Heart left ventricle (tissue), 16 donors: ENCODE data around the gene CNPY1. TPM values are rescaled to one million over a fixed set of nuclear protein-coding genes. Genes with fewer than 3 reads are reported as not detected.
A peak's percentile ranks its signal among the peaks of the same experiment; 100 is the strongest.

Source experiments
- ATAC-seq, 4 donors: fragments of 200-7000 bp; cut with Tn5 transposase; one replicate each; pipeline ENCODE4 v1.9.1; 2020 to 2022; ENCODE audit warnings: moderate library complexity in 4 of 4, mild to moderate bottlenecking in 3 of 4, moderate number of reproducible peaks in 1 of 4
- DNase-seq, 5 donors: peaks; one replicate each; pipeline ENCODE4 v3.0.0-alpha.2; 2020
- H3K27ac ChIP-seq, 12 donors: fragments of 200-600 bp; sonication (generic) in 4 of 12; one replicate each; pipeline versions ENCODE4 v1.5.0 to v1.8.0; 2016 to 2022; ENCODE audit warnings: mild to moderate bottlenecking in 2 of 12
- H3K27me3 ChIP-seq, 9 donors: fragments of 200-600 bp; sonication (generic) in 2 of 9; one replicate each; pipeline versions ENCODE4 v1.5.1 to v1.8.0; 2016 to 2022; ENCODE audit warnings: mild to moderate bottlenecking in 3 of 9
- H3K36me3 ChIP-seq, 9 donors: fragments of 200-600 bp; sonication (generic) in 2 of 9; one replicate each; pipeline versions ENCODE4 v1.5.0 to v1.8.0; 2018 to 2022; ENCODE audit warnings: mild to moderate bottlenecking in 2 of 9
- H3K4me1 ChIP-seq, 12 donors: fragments of 200-600 bp; sonication (generic) in 4 of 12; one replicate each; pipeline versions ENCODE4 v1.5.0 to v1.8.0; 2016 to 2022; ENCODE audit warnings: mild to moderate bottlenecking in 3 of 12
- H3K4me3 ChIP-seq, 12 donors: fragments of 200-600 bp; sonication (generic) in 4 of 12; one replicate each; pipeline versions ENCODE4 v1.5.0 to v1.8.0; 2017 to 2022; ENCODE audit warnings: mild to moderate bottlenecking in 9 of 12, moderate library complexity in 4 of 12
- H3K9me3 ChIP-seq, 12 donors: fragments of 200-600 bp; sonication (generic) in 4 of 12; one replicate each; pipeline versions ENCODE4 v1.5.0 to v1.8.0; 2016 to 2022; ENCODE audit warnings: mild to moderate bottlenecking in 1 of 12
- CTCF ChIP-seq, 12 donors: fragments of 200-600 bp; sonication (generic) in 4 of 12; IDR thresholded peaks; one replicate each; pipeline versions ENCODE4 v1.5.0 to v1.8.0; 2018 to 2022; ENCODE audit warnings: antibody characterized with exemption in 12 of 12, mild to moderate bottlenecking in 5 of 12
- POLR2A ChIP-seq, 2 donors: fragments of 450-650 bp; IDR thresholded peaks; one replicate each; pipeline ENCODE4 v1.6.1; 2017; ENCODE audit warnings: antibody characterized with exemption in 2 of 2, mild to moderate bottlenecking in 2 of 2, moderate library complexity in 2 of 2
- WGBS, 4 donors: extraction: QIAGEN DNeasy Blood & Tissue Kit in 2 of 4; methylation state at CpG; one replicate each; pipeline versions ENCODE4 v1.1.5 to v1.1.7; 2013 to 2018; 5-methylcytosine and 5-hydroxymethylcytosine counted together
- intact Hi-C, 10 donors: fragments of 100-400 bp; cut with DNase I; formaldehyde crosslinking; loops; one replicate each; pipeline versions ENCODE4 v1.11.1 to v1.14.2; 2022
- polyA plus RNA-seq, 2 donors: library from polyadenylated mRNA; stranded (reverse); fragments of 200-250 nt; gene quantifications; one replicate each; pipeline ENCODE4 v1.2.3, GENCODE V29; 2013
- total RNA-seq, 9 donors: library from RNA; depleted of rRNA in 2 of 9; stranded (reverse); fragments of >200 nt in 2 of 9; fragmentation: NEBNext Ultra II Directional in 3 of 9; extraction: Animal tissue kit (Norgen Biotek cat#: 25700) in 3 of 9; gene quantifications; one replicate each; pipeline versions ENCODE4 v1.1.0 to v1.2.4, GENCODE V29; 2016 to 2023
- donor health status: ischemic (EF 13 %, LVEDD 7.1; RV severe dilation, severe dysfunction).
- donor health status: healthy with polysubstance abuse.
- donor health status: DM: no; HTN: yes; CAD: no.
- donor health status: DM: no; HTN: no; CAD: no.
- donor health status: ischemic (EF 25% LVEDD 6.9; RV normal size, moderate dysfunction).
- donor health status: ischemic (EF 25% LVEDD 5.7; RV mildly dilated, moderate dysfunction).
- donor health status: healthy.
- donor health status: DM: yes; HTN: yes; CAD: no.
- donor health status: ischemic (EF 35%, LVEDD 5.7; RV mildly dilated, moderate dysfunction).
- donor health status: nonischemic (EF 11% LVEDD 7.7; RV severe dilation, severe dysfunction).
- donor health status: DM: yes; HTN: yes; CAD: no.
- donor health status: PGD.
- donor health status: ischemic (EF 29% LVEDD 5.4; RV normal size, mild dysfunction).
- donor health status: nonischemic (EF 23%, LVEDD 6.1; RV moderate dilation, normal function).

CNPY1 gene
- total and polyA plus RNA-seq, 11 donors: not detected

- Histone ChIP-seq H3K27ac (no peak overlapping the region), H3K4me3 (peak overlapping the region in 10 of 12 donors; percentile 33 to 63 (median 54)), H3K4me1 (peaks cover 0 to 52% (median 25%) of the 10 kb centered on the region in 12 donors), H3K9me3 (no peaks in the 10 kb centered on the region), H3K36me3 (no peaks in the 10 kb centered on the region), H3K27me3 (peaks cover 91 to 96% (median 95%) of the 10 kb centered on the region in 9 donors)
- intact Hi-C loops: loop anchor here in 3 of 10 donors (10.0 kb wide), 3 partner anchors 49 to 81 kb away; no protein-coding TSS in a partner anchor
- no peak for TF ChIP-seq POLR2A (IDR thresholded peaks at IDR 0.05)
- no peak for TF ChIP-seq CTCF (IDR thresholded peaks at IDR 0.05)
- WGBS, 4 donors: 3 to 10% (median 6%) methylated on average over 25 to 27 of the region's 27 CpGs
- ATAC-seq (no peak), DNase-seq (no peak)
Measured at GRCh38 chr7:155455776-155456737, 90.3 kb downstream of the CNPY1 start.

GRCh38 chr7:155455132-155455693 lies 91.1 kb downstream of the CNPY1 start:
- Histone ChIP-seq H3K9me3 (no peaks in the 10 kb centered on the region), H3K4me3 (no peak overlapping the region), H3K36me3 (no peaks in the 10 kb centered on the region), H3K4me1 (peaks cover 0 to 59% (median 25%) of the 10 kb centered on the region in 12 donors), H3K27me3 (peaks cover 91 to 96% (median 95%) of the 10 kb centered on the region in 9 donors), H3K27ac (no peak overlapping the region)
- DNase-seq (no peak), ATAC-seq (no peak)
- TF ChIP-seq CTCF (IDR thresholded peaks at IDR 0.05) (no peak), POLR2A (IDR thresholded peaks at IDR 0.05) (no peak)
- WGBS, 4 donors: 3 to 6% (median 5%) methylated on average over 15 of the region's 15 CpGs
- intact Hi-C loops: loop anchor here in 3 of 10 donors (10.0 kb wide), 3 partner anchors 50 to 80 kb away; no protein-coding TSS in a partner anchor

- no peak for DNase-seq
- no peaks in the 10 kb centered on the region for H3K9me3 ChIP-seq
- no peak overlapping the region for H3K27ac ChIP-seq
- peak overlapping the region in 3 of 12 donors; percentile 1 to 5 (median 3) for H3K4me3 ChIP-seq
- 1 to 3% (median 2%) methylated on average over 55 to 82 of the region's 82 CpGs for WGBS, 4 donors
- peaks cover 0 to 66% (median 25%) of the 10 kb centered on the region in 12 donors for H3K4me1 ChIP-seq
- H3K27me3 ChIP-seq: peaks cover 91 to 96% (median 95%) of the 10 kb centered on the region in 9 donors
- H3K36me3 ChIP-seq: no peaks in the 10 kb centered on the region
- intact Hi-C loops: loop anchor here in 3 of 10 donors (10.0 kb wide), 3 partner anchors 50 to 80 kb away; no protein-coding TSS in a partner anchor
- TF ChIP-seq CTCF (IDR thresholded peaks at IDR 0.05): no peak
- no peak for TF ChIP-seq POLR2A (IDR thresholded peaks at IDR 0.05)
- no peak for ATAC-seq
Measured at GRCh38 chr7:155454183-155455112, 91.9 kb downstream of the CNPY1 start.
